Hepatocyte (in vitro differentiated cells): ENCODE data around the gene PRKG1.

Experiments used
- EZH2 ChIP-seq: fragments of 200-600 bp; sonication (generic); IDR thresholded peaks from 2 replicates; pipeline ENCODE4 v1.6.1; 2016; ENCODE audit warnings: antibody characterized with exemption, mild to moderate bottlenecking, borderline replicate concordance
- TF ChIP-seq, protein P1 (sequence below): fragments of 200-600 bp; sonication (generic); IDR thresholded peaks from 2 replicates; pipeline ENCODE4 v1.5.1; 2016; ENCODE audit warnings: antibody characterized with exemption, mild to moderate bottlenecking; ENCODE audit not compliant: poor library complexity

- TF ChIP-seq, protein P1, sequence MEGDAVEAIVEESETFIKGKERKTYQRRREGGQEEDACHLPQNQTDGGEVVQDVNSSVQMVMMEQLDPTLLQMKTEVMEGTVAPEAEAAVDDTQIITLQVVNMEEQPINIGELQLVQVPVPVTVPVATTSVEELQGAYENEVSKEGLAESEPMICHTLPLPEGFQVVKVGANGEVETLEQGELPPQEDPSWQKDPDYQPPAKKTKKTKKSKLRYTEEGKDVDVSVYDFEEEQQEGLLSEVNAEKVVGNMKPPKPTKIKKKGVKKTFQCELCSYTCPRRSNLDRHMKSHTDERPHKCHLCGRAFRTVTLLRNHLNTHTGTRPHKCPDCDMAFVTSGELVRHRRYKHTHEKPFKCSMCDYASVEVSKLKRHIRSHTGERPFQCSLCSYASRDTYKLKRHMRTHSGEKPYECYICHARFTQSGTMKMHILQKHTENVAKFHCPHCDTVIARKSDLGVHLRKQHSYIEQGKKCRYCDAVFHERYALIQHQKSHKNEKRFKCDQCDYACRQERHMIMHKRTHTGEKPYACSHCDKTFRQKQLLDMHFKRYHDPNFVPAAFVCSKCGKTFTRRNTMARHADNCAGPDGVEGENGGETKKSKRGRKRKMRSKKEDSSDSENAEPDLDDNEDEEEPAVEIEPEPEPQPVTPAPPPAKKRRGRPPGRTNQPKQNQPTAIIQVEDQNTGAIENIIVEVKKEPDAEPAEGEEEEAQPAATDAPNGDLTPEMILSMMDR = no peak
- no peak for TF ChIP-seq EZH2
These were observed 156.7 kb downstream of the PRKG1 start for GRCh38 chr10:51230887-51231585.
